NK-92 (cell line): ENCODE data around the gene MAFG.

Experiments
- DNase-seq: peaks from one replicate; lab custom pipeline; 2025; ENCODE audit not compliant: unreplicated experiment; lab: John Stamatoyannopoulos, UW

Gene MAFG

GRCh38 chr17:81898029-81898866 is 29.3 kb downstream of the MAFG start:
- DNase-seq: no peak

GRCh38 chr17:81895400-81895799 is 32.1 kb downstream of the MAFG start:
- DNase-seq: no peak

DNA sequence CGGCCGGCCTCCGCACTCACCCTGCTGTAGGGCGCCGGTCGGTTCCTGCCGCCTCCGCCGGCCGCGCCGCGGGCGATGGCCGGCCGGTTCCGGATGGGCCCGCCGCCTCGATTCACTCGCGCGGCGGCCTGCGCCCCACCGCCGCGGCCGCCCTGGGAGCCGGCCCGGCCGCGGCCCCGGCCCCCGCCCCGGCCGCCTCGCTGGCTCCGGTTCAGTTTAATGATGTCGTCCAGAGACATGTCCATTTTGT is 36.3 kb downstream of the MAFG start:
- no peak for DNase-seq

- DNase-seq: no peak
Measured at GRCh38 chr17:81890447-81891302, 36.9 kb downstream of the MAFG start.

DNA sequence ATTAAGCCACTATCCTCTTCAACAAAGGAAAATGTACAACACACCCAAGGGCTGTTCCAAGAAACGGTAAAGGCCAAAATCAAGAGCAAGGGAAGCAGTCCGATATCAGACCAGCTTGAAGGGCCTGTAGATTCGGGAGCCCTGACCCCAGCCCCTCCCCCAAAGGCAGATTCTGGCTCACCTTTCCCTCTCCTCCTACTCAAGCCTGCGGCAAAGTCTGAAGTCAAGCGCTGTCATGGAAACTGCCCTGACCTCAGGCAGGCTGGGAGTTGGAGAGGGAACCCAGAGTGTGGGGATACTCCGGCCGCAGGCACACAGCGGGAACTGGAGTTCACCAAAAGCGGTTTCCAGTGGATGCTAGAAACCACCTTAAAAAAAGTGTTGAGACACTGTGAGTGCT is 37.9 kb downstream of the MAFG start:
- no peak for DNase-seq

DNA sequence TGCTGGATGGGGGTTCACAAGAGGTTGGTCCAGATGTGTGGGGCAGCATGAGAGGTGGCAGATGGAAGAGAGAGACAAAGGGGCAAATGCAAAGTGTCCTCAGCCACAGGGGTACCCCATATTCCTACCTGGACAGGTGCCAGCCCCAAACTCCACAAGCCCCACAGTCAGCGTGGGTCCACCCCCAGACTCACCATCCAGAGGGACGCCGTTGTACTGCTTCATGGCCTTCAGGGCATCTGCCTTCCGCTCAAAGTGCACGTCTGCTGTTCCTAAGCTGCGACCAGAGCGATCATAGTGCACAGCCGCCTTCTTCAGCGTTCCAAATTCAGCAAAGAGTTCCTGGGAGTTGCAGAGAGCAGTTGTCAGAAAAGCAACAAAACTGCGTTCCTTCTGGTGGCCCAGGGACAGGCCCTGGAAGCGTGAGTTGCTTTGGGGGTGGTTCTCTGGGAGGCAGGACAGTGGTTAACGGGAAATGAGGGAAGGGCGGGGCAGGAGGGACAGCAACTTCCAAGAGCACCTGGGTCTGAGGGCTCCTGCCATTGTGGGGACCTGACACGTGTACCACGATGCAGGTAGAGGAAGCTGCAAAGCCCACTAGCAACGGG is 38.4 kb downstream of the MAFG start:
- DNase-seq: no peak

DNA sequence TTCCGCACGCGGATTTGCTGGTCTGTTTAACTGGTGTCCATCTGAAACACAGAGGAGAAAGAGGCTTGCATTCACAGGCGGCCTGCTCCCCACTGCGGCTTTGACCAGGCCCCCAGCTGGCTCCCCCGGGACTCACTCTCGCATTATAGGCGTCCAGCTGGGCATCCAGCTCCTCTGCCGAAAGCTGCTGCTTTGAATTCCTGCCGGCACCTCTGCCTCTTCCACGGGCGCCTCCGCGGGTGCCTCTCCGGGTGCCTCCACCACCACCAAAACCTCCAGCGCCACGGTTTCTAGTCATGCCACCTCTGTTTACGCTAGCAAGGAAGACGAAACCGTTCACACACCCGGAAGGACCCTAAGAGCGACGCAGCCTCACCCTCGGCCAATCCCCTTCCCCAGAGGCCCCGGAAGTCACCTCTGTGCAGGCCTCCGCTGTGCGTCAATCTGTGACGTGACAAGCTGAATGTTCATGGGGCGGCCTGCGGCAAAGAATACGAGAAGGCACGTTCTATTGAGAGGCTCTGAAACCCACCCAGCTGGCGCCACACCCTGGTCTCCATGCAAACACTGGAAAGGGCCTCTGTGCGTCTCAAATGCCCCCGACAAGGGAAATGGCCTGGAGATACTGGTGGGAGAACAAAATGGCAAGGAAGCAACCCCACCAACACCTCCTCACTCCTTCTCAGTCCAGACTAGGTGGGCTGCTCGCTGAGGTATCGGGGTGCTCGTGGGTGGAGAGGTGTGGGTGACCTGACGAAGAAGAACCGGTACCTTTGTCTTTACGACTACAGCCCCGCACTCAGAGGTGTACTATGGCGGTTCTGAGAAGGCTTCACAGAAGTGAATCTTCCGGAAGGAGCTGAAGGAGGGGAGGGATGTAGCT is 39.2 kb downstream of the MAFG start:
- no peak for DNase-seq

DNA sequence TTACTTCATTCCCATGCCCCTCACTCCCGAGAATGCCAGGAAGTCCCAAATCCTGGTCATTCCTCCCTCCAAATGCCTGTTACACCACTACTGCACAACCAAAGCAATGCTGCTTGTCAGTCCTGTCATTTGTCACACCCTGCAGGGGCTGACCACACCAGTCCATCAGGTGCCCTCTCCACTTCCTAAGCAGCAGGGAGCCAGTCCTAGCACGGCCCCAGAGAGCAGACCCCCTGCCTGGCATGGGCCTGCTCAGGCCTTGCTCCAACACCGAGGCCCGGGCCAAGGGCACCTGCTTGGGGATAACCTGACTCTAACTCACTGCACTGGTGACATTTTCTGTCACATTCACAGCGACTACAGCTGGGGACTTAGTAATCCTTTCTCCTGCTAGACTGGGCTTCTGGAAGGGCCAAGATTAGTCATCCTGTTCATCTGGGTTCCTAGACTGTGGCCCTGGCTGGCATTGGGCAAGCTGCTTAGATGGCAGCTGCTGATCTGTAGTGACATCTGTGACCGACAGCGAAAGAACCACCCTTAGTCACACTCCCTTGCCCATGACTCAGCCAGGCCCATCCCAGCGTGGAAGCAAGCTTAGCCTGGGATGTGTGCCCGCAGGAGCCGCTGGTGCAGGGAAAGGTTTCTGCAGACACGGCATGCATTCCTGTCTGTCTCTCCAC is 41.5 kb downstream of the MAFG start:
- no peak for DNase-seq

- no peak for DNase-seq
Measured at GRCh38 chr17:81885454-81885853, 42.1 kb downstream of the MAFG start.

- DNase-seq: no peak
Measured at GRCh38 chr17:81884968-81885367, 42.6 kb downstream of the MAFG start.

DNA sequence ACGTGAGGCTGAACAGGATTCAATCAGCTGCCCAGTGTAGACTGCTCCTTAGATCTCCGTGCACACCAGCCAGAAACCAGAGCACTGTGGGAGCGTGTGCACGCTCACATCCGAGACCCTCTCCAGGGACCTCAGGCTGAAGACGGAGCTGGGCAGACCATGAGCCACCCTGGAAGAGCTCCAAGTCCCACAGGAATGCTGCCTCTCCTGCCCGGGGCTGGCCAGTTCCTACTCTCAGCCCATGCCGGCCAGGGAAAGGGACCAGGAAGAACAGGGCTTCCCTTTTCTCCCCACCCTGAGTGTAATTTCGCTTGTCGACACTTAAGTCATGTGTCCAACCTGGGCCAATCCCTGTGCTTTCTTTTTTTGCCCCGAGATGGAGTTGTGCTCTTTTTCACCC is 43.0 kb downstream of the MAFG start:
- no peak for DNase-seq

DNA sequence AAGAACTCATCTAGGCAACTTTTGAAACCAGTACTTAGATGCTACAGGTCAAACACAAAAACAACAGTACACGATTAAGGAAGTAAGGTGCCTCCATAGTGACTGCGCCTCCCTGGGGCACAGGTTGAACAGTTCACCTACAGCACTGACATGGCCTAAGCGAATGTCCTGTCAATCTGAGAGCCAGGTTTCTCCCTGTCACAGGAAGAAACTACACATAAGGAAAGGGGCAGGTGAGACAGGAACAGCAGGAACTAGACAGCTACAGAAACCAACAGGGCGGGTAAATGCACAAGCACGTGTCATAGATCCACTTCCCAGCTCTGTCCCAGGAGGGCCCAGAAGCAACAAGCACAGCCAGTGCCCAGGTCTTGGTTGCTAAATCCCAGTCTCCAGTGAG is 48.4 kb downstream of the MAFG start:
- no peak for DNase-seq

DNA sequence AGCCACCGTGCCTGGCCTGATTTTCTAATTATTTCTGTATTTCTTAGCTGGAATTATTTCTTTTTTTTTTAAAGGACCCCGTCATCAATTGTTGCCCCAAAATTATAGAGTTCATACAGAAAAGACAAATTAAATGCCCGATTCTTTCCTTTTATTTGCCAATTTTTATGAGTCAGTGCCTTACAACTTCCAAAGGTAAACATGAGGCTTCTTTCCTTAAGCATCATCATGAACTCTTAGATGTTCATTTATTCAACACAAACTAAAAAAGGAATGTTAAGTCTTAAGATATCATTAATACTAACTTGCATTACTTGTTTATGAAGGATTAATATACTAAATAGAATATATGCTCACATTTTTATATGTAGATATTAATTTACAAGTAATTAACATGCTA is 49.2 kb downstream of the MAFG start:
- no peak for DNase-seq

GRCh38 chr17:81877569-81877968 is 50.0 kb downstream of the MAFG start:
- DNase-seq: no peak

GRCh38 chr17:81871387-81872230 is 55.9 kb downstream of the MAFG start:
- DNase-seq: peak; percentile 68

- DNase-seq: no peak
Measured at GRCh38 chr17:81870981-81871386, 56.6 kb downstream of the MAFG start, which contains the start of gene ARHGDIA. Gene ARHGDIA, minus strand, starts transcription at chr17:81871337. Its CDS starts 1,407 bp downstream, at chr17:81869930.

DNA sequence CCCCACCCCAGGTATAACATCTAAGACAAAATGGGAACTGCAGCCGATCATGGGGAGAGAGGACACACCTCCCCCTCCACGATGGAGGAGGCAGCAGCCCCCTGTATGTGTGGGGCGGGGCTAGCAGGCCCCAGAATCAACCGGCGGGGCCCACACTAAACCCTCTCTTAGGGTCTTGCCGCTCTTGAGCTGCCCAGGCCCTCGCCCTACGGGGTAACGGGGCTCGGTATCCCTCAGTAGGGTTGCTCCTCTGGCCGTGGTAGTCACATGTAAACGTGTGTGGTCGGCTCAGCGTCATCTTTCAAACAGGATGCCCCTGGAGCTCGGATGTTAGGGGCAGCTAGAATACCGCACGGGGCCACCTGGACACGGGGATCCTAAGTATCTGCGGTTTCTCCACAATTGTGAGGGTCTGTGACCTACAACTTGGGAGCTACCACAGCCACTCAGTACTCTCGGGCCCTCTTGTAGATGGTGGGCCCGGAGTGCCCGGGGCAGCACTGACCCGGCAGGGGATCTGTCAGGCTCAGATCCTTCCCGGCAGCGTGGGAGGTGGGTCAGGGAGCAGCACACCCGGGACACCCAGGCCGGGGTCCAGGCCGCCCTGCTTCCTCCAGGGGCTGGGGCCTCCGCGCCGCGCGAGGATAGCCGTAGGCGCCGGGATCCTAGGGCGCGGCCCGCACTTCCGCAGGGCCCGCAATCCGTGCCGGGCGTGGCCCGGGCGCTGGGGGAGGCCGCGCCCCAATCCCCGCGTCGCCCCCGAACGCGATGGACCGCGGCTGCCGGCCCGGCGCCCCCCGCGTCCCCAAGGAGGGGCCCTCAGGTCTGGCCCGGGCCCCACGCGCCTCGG is 57.2 kb downstream of the MAFG start:
- DNase-seq: no peak
